NCI-H128 (cell line): Measurements from ENCODE around the gene KRTAP4-8.
"Not testable (repeated sequence)": the region's sequence is repeated elsewhere in the genome, so short reads cannot be mapped to it uniquely, and the experiment has no call there.

Experiments used
- DNase-seq: peaks from one replicate; lab custom pipeline; 2025; ENCODE audit not compliant: unreplicated experiment; lab: John Stamatoyannopoulos, UW

The KRTAP4-8 gene

GRCh38 chr17:41098042-41098441 is at the start of gene KRTAP4-8:
Gene KRTAP4-8, minus strand, starts transcription at chr17:41098142. Its CDS starts 58 bp downstream, at chr17:41098084.
- DNase-seq = no peak

- DNase-seq = no peak
Observed at GRCh38 chr17:41145261-41145660, 47.3 kb upstream of the KRTAP4-8 start.

GRCh38 chr17:41144846-41145245 is 46.9 kb upstream of the KRTAP4-8 start:
- DNase-seq = no peak

- DNase-seq = no peak
Observed at GRCh38 chr17:41141361-41141760, 43.4 kb upstream of the KRTAP4-8 start.

GRCh38 chr17:41140360-41141131 is 42.6 kb upstream of the KRTAP4-8 start, which contains the start of gene KRTAP4-6:
Gene KRTAP4-6, minus strand, starts transcription at chr17:41140544. Its CDS starts 57 bp downstream, at chr17:41140487.
- no peak for DNase-seq

GRCh38 chr17:41139865-41140264 is 41.9 kb upstream of the KRTAP4-8 start:
- not testable (repeated sequence) for DNase-seq

GRCh38 chr17:41133880-41134735 is 36.2 kb upstream of the KRTAP4-8 start:
- no peak for DNase-seq

- no peak for DNase-seq
Observed at GRCh38 chr17:41131979-41132378, 34.0 kb upstream of the KRTAP4-8 start.

GRCh38 chr17:41127371-41127770 is 29.4 kb upstream of the KRTAP4-8 start:
- DNase-seq = no peak

GRCh38 chr17:41126412-41126811 is 28.5 kb upstream of the KRTAP4-8 start:
- DNase-seq = no peak

GRCh38 chr17:41125064-41125463 is 27.1 kb upstream of the KRTAP4-8 start:
- DNase-seq = no peak

- DNase-seq = not testable (repeated sequence)
Observed at GRCh38 chr17:41123991-41124371, 26.0 kb upstream of the KRTAP4-8 start, which contains the start of gene KRTAP4-12. Gene KRTAP4-12, minus strand, starts transcription at chr17:41124182. Its CDS starts 60 bp downstream, at chr17:41124122.

- DNase-seq = not testable (repeated sequence)
Observed at GRCh38 chr17:41123292-41123990, 25.5 kb upstream of the KRTAP4-8 start.

GRCh38 chr17:41121742-41122141 is 23.8 kb upstream of the KRTAP4-8 start:
- DNase-seq = no peak

GRCh38 chr17:41119696-41120690 is 22.1 kb upstream of the KRTAP4-8 start:
- not testable (repeated sequence) for DNase-seq

GRCh38 chr17:41118721-41119120 is 20.8 kb upstream of the KRTAP4-8 start:
- DNase-seq = no peak

- not testable (repeated sequence) for DNase-seq
Observed at GRCh38 chr17:41117846-41118386, 20.0 kb upstream of the KRTAP4-8 start, which contains the start of gene KRTAP4-11. Gene KRTAP4-11, minus strand, starts transcription at chr17:41118373. Its CDS starts 58 bp downstream, at chr17:41118315.

- no peak for DNase-seq
Observed at GRCh38 chr17:41116297-41116696, 18.4 kb upstream of the KRTAP4-8 start.

GRCh38 chr17:41111151-41111885 is 13.4 kb upstream of the KRTAP4-8 start:
- no peak for DNase-seq
